Ovary (tissue), 9 donors: ENCODE results near the gene EXOSC10. TPM values are rescaled to one million over a fixed set of nuclear protein-coding genes. Genes with fewer than 3 reads are reported as not detected.
A peak's percentile ranks its signal among the peaks of the same experiment; 100 is the strongest.
"Not testable (repeated sequence)": the region's sequence is repeated elsewhere in the genome, so short reads cannot be mapped to it uniquely, and the experiment has no call there.

Experiments used
- DNase-seq, 5 donors: peaks; one replicate each; pipeline ENCODE4 v3.0.0-alpha.2; 2019 to 2020
- H3K27ac ChIP-seq, 2 donors: fragments of 200-600 bp; one replicate each; pipeline versions ENCODE4 v1.5.1 to v1.8.0; 2019 to 2022
- H3K27me3 ChIP-seq: fragments of 200-600 bp; one replicate; pipeline ENCODE4 v1.8.0; 2022
- H3K36me3 ChIP-seq: fragments of 200-600 bp; sonication (generic); one replicate; pipeline ENCODE4 v1.5.1; 2019
- H3K4me1 ChIP-seq: one replicate; pipeline ENCODE4 v1.8.1; 2013; ENCODE audit warnings: mild to moderate bottlenecking, moderate library complexity; ENCODE audit not compliant: insufficient read depth
- H3K4me3 ChIP-seq: fragments of 200-600 bp; sonication (generic); one replicate; pipeline ENCODE4 v1.5.1; 2017
- H3K9me3 ChIP-seq, 2 donors: fragments of 200-600 bp in 1 of 2; sonication (generic) in 1 of 2; one replicate each; pipeline versions ENCODE4 v1.5.1 to v1.8.1; 2013 to 2019; ENCODE audit warnings: mild to moderate bottlenecking in 1 of 2, moderate library complexity in 1 of 2
- CTCF ChIP-seq, 3 donors: fragments of 450-650 bp in 2 of 3; fragments of 200-600 bp in 1 of 3; IDR thresholded peaks; one replicate each; pipeline versions ENCODE4 v1.5.1 to v1.8.0; 2016 to 2022; ENCODE audit warnings: antibody characterized with exemption in 3 of 3, mild to moderate bottlenecking in 1 of 3
- EP300 ChIP-seq: sonication (generic); formaldehyde crosslinking; IDR thresholded peaks from one replicate; pipeline ENCODE4 v1.6.1; 2017; ENCODE audit warnings: antibody characterized with exemption
- POLR2A ChIP-seq: fragments of 450-650 bp; IDR thresholded peaks from one replicate; pipeline ENCODE4 v1.6.1; 2017; ENCODE audit warnings: antibody characterized with exemption, mild to moderate bottlenecking, moderate library complexity
- WGBS, 3 donors: extraction: QIAGEN DNeasy Blood & Tissue Kit in 1 of 3; methylation state at CpG; one replicate each; pipeline versions ENCODE4 v1.1.5 to v1.1.7; 2013 to 2017; 5-methylcytosine and 5-hydroxymethylcytosine counted together
- intact Hi-C, 4 donors: fragments of 100-400 bp; cut with DNase I; formaldehyde crosslinking; loops; one replicate each; pipeline versions ENCODE4 v1.11.0 to v1.15.1; 2022 to 2023
- polyA plus RNA-seq, 2 donors: library from polyadenylated mRNA; stranded (reverse); fragments of 200-250 nt in 1 of 2; fragments of 350-450 nt in 1 of 2; fragmentation: Illumina TruSeq in 1 of 2; extraction: RNeasy Lipid Tissue Mini Kit (QIAGEN cat#74804) in 1 of 2; gene quantifications; one replicate each; pipeline ENCODE4 v1.2.3, GENCODE V29; 2013 to 2014
- total RNA-seq, 7 donors: library from RNA; depleted of rRNA in 2 of 7; stranded (reverse); fragments of >200 nt in 2 of 7; fragmentation: NEBNext Ultra II Directional in 3 of 7; extraction: Animal tissue kit (Norgen Biotek cat#: 25700) in 3 of 7; gene quantifications; one replicate each; pipeline versions ENCODE4 v1.1.0 to v1.2.4, GENCODE V29; 2016 to 2023
- donor health status: DM: no; HTN: no; CAD: no; lungs with moderate emphysema.
- donor health status: DM: no; HTN: no; CAD: no.
- donor health status: Bipolar disorder and iron deficiency.
- donor health status: DM: yes; HTN: yes; CAD: no.
- donor health status: DM: no; HTN: no; CAD: no.
- donor health status: DM: yes; HTN: yes; CAD: no.

Gene EXOSC10
- total and polyA plus RNA-seq, 9 donors = 36.1 to 60.5 (median 48.6) TPM

DNA sequence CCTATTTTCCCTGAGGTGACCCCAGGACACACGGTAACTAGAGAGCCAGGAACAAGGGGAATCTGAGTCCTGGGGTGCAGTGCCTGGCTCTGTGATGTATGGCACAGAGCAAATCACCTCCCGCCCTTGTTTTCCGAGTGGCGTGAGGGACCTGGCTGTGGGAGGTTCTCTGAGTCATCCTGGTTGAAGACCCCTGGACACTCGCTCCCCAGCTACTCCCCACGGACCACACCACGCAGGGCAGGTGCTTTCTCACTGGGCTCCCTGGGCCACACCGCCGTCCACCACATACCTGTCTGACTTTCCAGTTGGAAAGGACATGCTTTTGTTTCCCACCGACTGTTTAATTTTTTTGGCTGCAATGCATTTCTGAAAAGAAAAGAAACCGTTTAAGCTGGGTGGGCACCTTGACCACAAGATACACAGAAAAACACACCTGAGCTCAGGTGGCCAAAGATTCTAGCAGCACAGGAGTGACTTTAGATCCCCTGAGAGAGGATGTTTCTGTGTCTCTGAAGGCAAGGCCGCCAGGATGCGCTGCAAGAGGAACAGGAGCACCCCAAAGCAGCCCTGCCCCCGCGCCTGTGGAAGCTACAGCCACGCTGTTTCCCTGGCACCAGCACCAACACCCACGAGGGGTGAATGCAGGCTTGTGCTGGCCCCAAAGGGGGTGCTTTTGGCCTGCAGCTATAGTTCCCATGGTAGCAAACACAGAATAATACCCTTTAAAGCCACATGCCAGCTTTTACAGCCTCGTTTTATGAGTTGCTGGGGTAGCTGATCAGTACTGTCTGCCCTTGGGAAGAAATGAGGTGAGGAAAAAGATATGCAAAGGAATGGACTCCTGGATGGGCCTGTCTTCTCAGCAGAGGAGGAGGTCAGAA lies 31.7 kb downstream of the EXOSC10 start:
- Histone ChIP-seq H3K4me1 (no peaks in the 10 kb centered on the region), H3K36me3 (no peaks in the 10 kb centered on the region), H3K9me3 (peaks cover 0 to 4% of the 10 kb centered on the region in 2 donors), H3K27ac (no peak overlapping the region), H3K27me3 (no peaks in the 10 kb centered on the region), H3K4me3 (no peak overlapping the region)
- intact Hi-C loops = no loop called here
- 82 to 85% (median 83%) methylated on average over 18 of the region's 18 CpGs for WGBS, 3 donors
- peak in 2 of 5 donors; percentile 3 to 19 for DNase-seq
- TF ChIP-seq CTCF (IDR thresholded peaks at IDR 0.05) (no peak), EP300 (no peak), POLR2A (no peak)

- WGBS, 3 donors = 95 to 100% (median 97%) methylated on average over 1 of the region's 1 CpG
- no peak for DNase-seq
- H3K4me3 ChIP-seq = no peak overlapping the region
- peaks cover 0 to 4% of the 10 kb centered on the region in 2 donors for H3K9me3 ChIP-seq
- no peaks in the 10 kb centered on the region for H3K36me3 ChIP-seq
- TF ChIP-seq POLR2A (no peak), EP300 (no peak), CTCF (IDR thresholded peaks at IDR 0.05) (no peak)
- intact Hi-C loops = no loop called here
- peaks cover 8% of the 10 kb centered on the region for H3K4me1 ChIP-seq
- H3K27ac ChIP-seq = no peak overlapping the region
- no peaks in the 10 kb centered on the region for H3K27me3 ChIP-seq
Observed at GRCh38 chr1:11065796-11066195, 33.9 kb downstream of the EXOSC10 start.

GRCh38 chr1:11064942-11065341 lies 34.7 kb downstream of the EXOSC10 start:
- Histone ChIP-seq H3K4me1 (peaks cover 9% of the 10 kb centered on the region), H3K4me3 (no peak overlapping the region), H3K9me3 (peaks cover 0 to 4% of the 10 kb centered on the region in 2 donors), H3K27ac (no peak overlapping the region), H3K36me3 (no peaks in the 10 kb centered on the region), H3K27me3 (no peaks in the 10 kb centered on the region)
- WGBS, 3 donors = 96 to 99% (median 96%) methylated on average over 3 of the region's 3 CpGs
- no peak for DNase-seq
- TF ChIP-seq EP300 (no peak), CTCF (IDR thresholded peaks at IDR 0.05) (no peak), POLR2A (no peak)
- intact Hi-C loops = no loop called here

- intact Hi-C loops, H3K4me3 ChIP-seq, H3K36me3 ChIP-seq, H3K9me3 ChIP-seq, H3K27me3 ChIP-seq, H3K27ac ChIP-seq, DNase-seq: not testable (repeated sequence)
- 79 to 85% (median 80%) methylated on average over 18 of the region's 18 CpGs for WGBS, 3 donors
- H3K4me1 ChIP-seq = peaks cover 13% of the 10 kb centered on the region
Observed at GRCh38 chr1:11063937-11064537, 35.6 kb downstream of the EXOSC10 start.

DNA sequence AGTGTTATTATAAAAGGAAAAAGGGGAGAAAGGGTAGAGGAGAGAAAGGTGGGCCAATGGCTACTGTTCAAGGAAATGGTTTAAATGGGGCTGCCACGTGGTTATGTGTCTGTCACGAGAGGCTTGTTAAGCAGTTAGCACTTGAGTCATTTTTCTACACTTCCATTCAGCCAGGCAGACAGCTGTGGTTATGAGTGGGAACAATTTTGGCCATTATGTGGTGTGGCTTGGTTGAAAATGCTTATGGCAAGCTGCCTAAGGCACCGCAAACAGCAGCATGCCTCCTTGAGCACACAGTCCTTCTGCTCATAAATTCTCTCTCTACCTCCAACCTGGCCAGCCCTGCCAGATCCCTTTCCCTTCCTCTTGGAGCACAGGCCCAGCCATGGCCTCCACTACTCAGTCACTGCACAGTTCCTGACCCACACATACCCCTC lies 36.7 kb downstream of the EXOSC10 start:
- DNase-seq = no peak
- Histone ChIP-seq H3K27ac (no peak overlapping the region), H3K27me3 (no peaks in the 10 kb centered on the region), H3K4me1 (peaks cover 18% of the 10 kb centered on the region), H3K36me3 (no peaks in the 10 kb centered on the region), H3K9me3 (peaks cover 0 to 4% of the 10 kb centered on the region in 2 donors), H3K4me3 (no peak overlapping the region)
- 57 to 75% (median 72%) methylated on average over 3 of the region's 3 CpGs for WGBS, 3 donors
- TF ChIP-seq CTCF (IDR thresholded peaks at IDR 0.05) (no peak), EP300 (no peak), POLR2A (no peak)
- intact Hi-C loops = no loop called here
